Upper lobe of left lung (tissue), 6 donors: Measurements from ENCODE around the gene ZNF490. TPM values are rescaled to one million over a fixed set of nuclear protein-coding genes. Genes with fewer than 3 reads are reported as not detected.
A peak's percentile ranks its signal among the peaks of the same experiment; 100 is the strongest.
"Not testable (repeated sequence)": the region's sequence is repeated elsewhere in the genome, so short reads cannot be mapped to it uniquely, and the experiment has no call there.

Experiments used
- ATAC-seq, 2 donors: fragments of 200-7000 bp; cut with Tn5 transposase; one replicate each; pipeline ENCODE4 v1.9.1; 2022; ENCODE audit warnings: mild to moderate bottlenecking in 2 of 2, moderate library complexity in 2 of 2; ENCODE audit not compliant: low FRiP score in 2 of 2
- DNase-seq, 2 donors: peaks; one replicate each; pipeline ENCODE4 v3.0.0-alpha.2; 2019 to 2020
- H3K27ac ChIP-seq, 4 donors: fragments of 200-600 bp; sonication (generic); one replicate each; pipeline ENCODE4 v1.5.1; 2016 to 2019
- H3K27me3 ChIP-seq, 4 donors: fragments of 200-600 bp; sonication (generic); one replicate each; pipeline ENCODE4 v1.5.1; 2017 to 2019
- H3K36me3 ChIP-seq, 4 donors: fragments of 200-600 bp; sonication (generic); one replicate each; pipeline ENCODE4 v1.5.1; 2016 to 2019
- H3K4me1 ChIP-seq, 4 donors: fragments of 200-600 bp; sonication (generic); one replicate each; pipeline ENCODE4 v1.5.1; 2018 to 2019
- H3K4me3 ChIP-seq, 4 donors: fragments of 200-600 bp; sonication (generic); one replicate each; pipeline ENCODE4 v1.5.1; 2017 to 2019; ENCODE audit warnings: mild to moderate bottlenecking in 2 of 4, moderate library complexity in 1 of 4
- H3K9me3 ChIP-seq, 4 donors: fragments of 200-600 bp; sonication (generic); one replicate each; pipeline ENCODE4 v1.5.1; 2018 to 2019
- EP300 ChIP-seq, 4 donors: sonication (generic); formaldehyde crosslinking; IDR thresholded peaks; one replicate each; pipeline ENCODE4 v1.5.1; 2017; ENCODE audit warnings: antibody characterized with exemption in 4 of 4, control low read depth in 2 of 4
- POLR2A ChIP-seq, 4 donors: fragments of 450-650 bp; IDR thresholded peaks; one replicate each; pipeline ENCODE4 v1.5.1; 2016 to 2017; ENCODE audit warnings: antibody characterized with exemption in 4 of 4, mild to moderate bottlenecking in 2 of 4
- POLR2AphosphoS5 ChIP-seq, 2 donors: sonication (generic); formaldehyde crosslinking; IDR thresholded peaks; one replicate each; pipeline ENCODE4 v1.5.1; 2017; ENCODE audit warnings: antibody characterized with exemption in 2 of 2
- WGBS, 2 donors: methylation state at CpG; one replicate each; pipeline ENCODE4 v1.1.5; 2017 to 2018; 5-methylcytosine and 5-hydroxymethylcytosine counted together
- total RNA-seq, 6 donors: library from RNA; depleted of rRNA in 4 of 6; stranded (reverse); fragments of >200 nt in 4 of 6; gene quantifications; one replicate each; pipeline versions ENCODE4 v1.1.0 to v1.2.1, GENCODE V29; 2016 to 2021
- TF ChIP-seq, protein P1 (sequence below), 6 experiments: fragments of 450-650 bp in 4 of 6; fragments of 200-600 bp in 2 of 6; sonication (generic) in 2 of 6; IDR thresholded peaks; one replicate each; pipeline ENCODE4 v1.5.1; 2016 to 2019; ENCODE audit warnings: antibody characterized with exemption in 6 of 6
- donor health status: DM: no; HTN: no; CAD: no; lungs with moderate emphysema.
- donor health status: DM: no; HTN: yes; CAD: no; lungs with severe emphysema.

Gene ZNF490
- total RNA-seq, 6 donors from 2014 or later, result 4.3 to 11.6 (median 9.0) TPM

DNA sequence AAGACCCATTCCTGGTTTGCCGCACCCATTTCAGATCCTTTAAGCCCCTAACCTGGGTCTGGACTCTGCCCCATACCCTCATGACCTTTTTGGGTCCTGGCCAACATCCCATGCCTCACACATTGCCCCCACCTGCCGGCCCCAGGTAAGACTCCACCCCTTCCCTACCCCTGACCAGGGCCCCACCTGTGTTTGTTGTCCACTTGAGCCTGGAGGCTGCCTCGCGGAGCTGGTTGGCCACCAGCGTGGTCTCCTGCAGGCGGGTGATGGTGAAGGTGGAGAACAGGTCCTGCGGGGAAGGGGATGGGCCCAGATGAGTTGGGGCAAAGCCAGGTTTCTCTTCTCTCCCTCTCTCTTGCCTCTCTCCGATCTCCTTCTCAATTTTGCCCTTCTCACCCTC is 36.4 kb upstream of the ZNF490 start:
- Histone ChIP-seq H3K4me1 (peaks cover 8 to 21% (median 12%) of the 10 kb centered on the region in 4 donors), H3K9me3 (no peaks in the 10 kb centered on the region), H3K36me3 (peaks cover 0 to 6% (median under 1%) of the 10 kb centered on the region in 4 donors), H3K27me3 (no peaks in the 10 kb centered on the region), H3K27ac (no peak overlapping the region), H3K4me3 (peak overlapping the region in 3 of 4 donors; percentile 44 to 51 (median 45))
- 74 to 85% methylated on average over 7 to 8 of the region's 8 CpGs for WGBS, 2 donors
- no peak for ATAC-seq
- TF ChIP-seq POLR2A (IDR thresholded peaks at IDR 0.05) (no peak), EP300 (IDR thresholded peaks at IDR 0.05) (no peak), POLR2AphosphoS5 (IDR thresholded peaks at IDR 0.05) (no peak)
- TF ChIP-seq, protein P1, sequence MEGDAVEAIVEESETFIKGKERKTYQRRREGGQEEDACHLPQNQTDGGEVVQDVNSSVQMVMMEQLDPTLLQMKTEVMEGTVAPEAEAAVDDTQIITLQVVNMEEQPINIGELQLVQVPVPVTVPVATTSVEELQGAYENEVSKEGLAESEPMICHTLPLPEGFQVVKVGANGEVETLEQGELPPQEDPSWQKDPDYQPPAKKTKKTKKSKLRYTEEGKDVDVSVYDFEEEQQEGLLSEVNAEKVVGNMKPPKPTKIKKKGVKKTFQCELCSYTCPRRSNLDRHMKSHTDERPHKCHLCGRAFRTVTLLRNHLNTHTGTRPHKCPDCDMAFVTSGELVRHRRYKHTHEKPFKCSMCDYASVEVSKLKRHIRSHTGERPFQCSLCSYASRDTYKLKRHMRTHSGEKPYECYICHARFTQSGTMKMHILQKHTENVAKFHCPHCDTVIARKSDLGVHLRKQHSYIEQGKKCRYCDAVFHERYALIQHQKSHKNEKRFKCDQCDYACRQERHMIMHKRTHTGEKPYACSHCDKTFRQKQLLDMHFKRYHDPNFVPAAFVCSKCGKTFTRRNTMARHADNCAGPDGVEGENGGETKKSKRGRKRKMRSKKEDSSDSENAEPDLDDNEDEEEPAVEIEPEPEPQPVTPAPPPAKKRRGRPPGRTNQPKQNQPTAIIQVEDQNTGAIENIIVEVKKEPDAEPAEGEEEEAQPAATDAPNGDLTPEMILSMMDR (IDR thresholded peaks at IDR 0.05), result no peak
- no peak for DNase-seq

GRCh38 chr19:12646551-12646950 is 35.9 kb upstream of the ZNF490 start:
- DNase-seq, result no peak
- no peak overlapping the region for H3K4me3 ChIP-seq
- TF ChIP-seq, protein P1 (IDR thresholded peaks at IDR 0.05), result no peak
- no peak for TF ChIP-seq POLR2AphosphoS5 (IDR thresholded peaks at IDR 0.05)
- no peak for TF ChIP-seq POLR2A (IDR thresholded peaks at IDR 0.05)
- no peak for TF ChIP-seq EP300 (IDR thresholded peaks at IDR 0.05)
- 87 to 88% methylated on average over 10 of the region's 10 CpGs for WGBS, 2 donors
- no peak overlapping the region for H3K27ac ChIP-seq
- H3K9me3 ChIP-seq, result no peaks in the 10 kb centered on the region
- H3K27me3 ChIP-seq, result no peaks in the 10 kb centered on the region
- peaks cover 0 to 1% (median 0%) of the 10 kb centered on the region in 4 donors for H3K36me3 ChIP-seq
- peaks cover 8 to 21% (median 12%) of the 10 kb centered on the region in 4 donors for H3K4me1 ChIP-seq
- ATAC-seq, result no peak

DNA sequence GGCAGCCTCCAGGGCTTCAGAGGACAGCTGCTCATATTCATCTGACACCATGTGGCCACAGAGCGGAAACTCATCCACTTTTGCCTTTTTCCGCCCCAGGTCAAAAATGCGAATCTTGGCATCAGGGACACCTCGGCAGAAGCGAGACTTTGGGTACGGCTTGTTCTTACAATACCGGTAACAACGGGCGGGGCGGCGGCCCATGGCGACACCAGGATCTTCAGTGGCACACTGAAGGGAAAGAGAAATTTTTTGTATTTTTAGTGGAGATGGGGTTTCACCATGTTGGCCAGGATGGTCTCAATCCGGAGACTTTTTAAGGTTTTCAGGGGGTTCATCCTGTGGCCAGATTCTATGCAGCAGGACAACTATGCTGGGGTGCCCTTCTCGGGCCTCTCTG is 33.1 kb upstream of the ZNF490 start:
- not testable (repeated sequence) for H3K27me3 ChIP-seq, H3K9me3 ChIP-seq, H3K4me3 ChIP-seq, ATAC-seq, H3K27ac ChIP-seq, H3K36me3 ChIP-seq
- peaks cover 13 to 28% (median 18%) of the 10 kb centered on the region in 4 donors for H3K4me1 ChIP-seq
- 95 to 97% methylated on average over 14 of the region's 14 CpGs for WGBS, 2 donors
- DNase-seq, result peak in 1 of 2 donors; percentile 78

DNA sequence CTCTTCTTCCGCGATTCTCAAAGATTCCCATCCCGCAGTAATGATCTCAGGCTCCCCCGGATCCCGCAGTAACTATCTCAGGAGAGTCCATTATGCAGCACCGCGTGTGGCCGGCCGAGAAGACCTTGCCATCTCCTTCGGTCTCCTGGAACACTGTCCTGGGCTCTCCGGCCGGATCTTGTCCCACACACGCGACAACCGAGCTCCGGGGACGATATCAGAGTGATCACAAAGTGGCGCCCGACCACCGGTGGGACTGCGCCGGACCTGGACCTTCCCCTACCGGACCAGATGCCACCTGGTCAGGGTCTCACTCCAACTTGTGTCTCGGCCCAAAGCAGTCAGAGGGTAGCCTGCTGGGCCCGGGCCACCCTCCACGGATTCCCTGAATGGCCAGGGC is 31.9 kb upstream of the ZNF490 start:
- Histone ChIP-seq H3K36me3 (no peaks in the 10 kb centered on the region), H3K4me1 (peaks cover 6 to 16% (median 7%) of the 10 kb centered on the region in 4 donors), H3K27me3 (no peaks in the 10 kb centered on the region), H3K27ac (no peak overlapping the region), H3K4me3 (no peak overlapping the region), H3K9me3 (no peaks in the 10 kb centered on the region)
- 86 to 91% methylated on average over 14 to 26 of the region's 26 CpGs for WGBS, 2 donors
- peak in 1 of 2 donors; percentile 72 for DNase-seq
- no peak for ATAC-seq
- TF ChIP-seq POLR2A (IDR thresholded peaks at IDR 0.05), result no peak
- TF ChIP-seq, protein P1 (IDR thresholded peaks at IDR 0.05), result no peak
- TF ChIP-seq POLR2AphosphoS5 (IDR thresholded peaks at IDR 0.05), result no peak
- no peak for TF ChIP-seq EP300 (IDR thresholded peaks at IDR 0.05)

DNA sequence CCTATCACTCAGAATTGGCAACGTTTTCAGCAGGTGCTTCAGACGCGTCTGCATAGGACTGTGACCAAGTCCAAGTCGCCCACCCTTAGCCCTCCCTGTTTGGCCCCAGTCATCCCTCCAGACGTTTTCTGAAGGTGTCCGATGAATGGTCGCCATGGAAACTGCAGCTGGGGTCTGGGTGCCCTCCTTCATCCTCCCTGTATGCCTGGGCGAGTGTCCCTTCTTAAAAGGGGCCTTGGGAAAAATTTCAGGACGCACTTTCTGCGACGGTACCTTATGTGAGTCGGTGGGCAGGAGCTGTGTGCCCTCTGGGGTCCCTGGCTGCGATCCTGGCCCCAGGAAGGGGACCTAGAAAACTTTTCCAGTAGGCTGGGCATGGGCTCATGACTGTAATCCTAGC is 30.8 kb upstream of the ZNF490 start:
- H3K27me3 ChIP-seq, result no peaks in the 10 kb centered on the region
- DNase-seq (no peak), ATAC-seq (no peak)
- 68 to 70% methylated on average over 13 of the region's 13 CpGs for WGBS, 2 donors
- H3K27ac ChIP-seq, result no peak overlapping the region
- H3K36me3 ChIP-seq, result no peaks in the 10 kb centered on the region
- H3K4me3 ChIP-seq, result no peak overlapping the region
- no peaks in the 10 kb centered on the region for H3K9me3 ChIP-seq
- peaks cover 6 to 10% (median 6%) of the 10 kb centered on the region in 4 donors for H3K4me1 ChIP-seq
- TF ChIP-seq POLR2AphosphoS5 (IDR thresholded peaks at IDR 0.05) (no peak), POLR2A (IDR thresholded peaks at IDR 0.05) (no peak)
- TF ChIP-seq, protein P1 (IDR thresholded peaks at IDR 0.05), result no peak
